Stimulated activated naive B cell treated with anti-CD40 and anti-IgM and Interleukin-4, amounts not matched to agents 10 μg/mL and 1 μg/mL and 100 μg/mL, for 72 hours (primary cell): ENCODE data around the gene PIK3R6.

Experiments
- ATAC-seq, 2 donors: fragments of 150-1000 bp; cut with Tn5 transposase; replicated peaks; 2 replicates each; pipeline ENCODE4 v1.10.0; 2021; ENCODE audit warnings: moderate library complexity in 1 of 2
- DNase-seq: peaks from one replicate; pipeline ENCODE4 v3.0.0; 2021
- H3K27ac Mint-ChIP-seq: one replicate; pipeline ENCODE4 v1.8.0; 2022; ENCODE audit warnings: mild to moderate bottlenecking, mixed read lengths
- H3K27me3 Mint-ChIP-seq, 2 donors: one replicate each; pipeline ENCODE4 v1.8.0; 2022; ENCODE audit warnings: mixed read lengths in 2 of 2
- H3K36me3 Mint-ChIP-seq, 2 donors: one replicate each; pipeline ENCODE4 v1.8.0; 2022; ENCODE audit warnings: mixed read lengths in 2 of 2, mild to moderate bottlenecking in 1 of 2
- H3K4me1 Mint-ChIP-seq, 2 donors: one replicate each; pipeline ENCODE4 v1.8.0; 2022; ENCODE audit warnings: mixed read lengths in 2 of 2, mild to moderate bottlenecking in 1 of 2
- H3K4me3 Mint-ChIP-seq, 2 donors: one replicate each; pipeline ENCODE4 v1.8.0; 2022; ENCODE audit warnings: mild to moderate bottlenecking in 2 of 2, mixed read lengths in 2 of 2, moderate library complexity in 1 of 2
- H3K9me3 Mint-ChIP-seq, 2 donors: one replicate each; pipeline ENCODE4 v1.8.0; 2022; ENCODE audit warnings: mixed read lengths in 2 of 2, mild to moderate bottlenecking in 1 of 2

PIK3R6 gene

DNA sequence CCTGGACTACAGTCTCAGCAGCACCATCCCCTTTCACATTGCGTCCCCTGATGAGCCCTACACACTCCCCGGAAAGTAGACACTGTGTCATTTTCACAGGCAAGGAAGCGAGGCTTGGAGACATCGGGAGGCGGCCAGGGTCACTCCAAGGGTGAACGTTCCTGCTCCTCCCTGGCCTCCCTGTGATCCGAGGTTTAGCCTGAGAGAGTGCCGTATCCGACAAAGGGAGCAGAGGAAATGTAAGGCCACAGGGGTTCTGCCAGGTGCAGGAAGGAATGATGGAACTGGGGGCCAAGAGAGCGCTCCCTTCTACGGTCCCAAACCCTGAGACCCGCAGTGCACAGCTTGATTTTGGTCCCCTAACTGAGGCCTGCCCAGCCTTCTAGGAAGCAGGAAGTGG lies 8.0 kb upstream of the PIK3R6 start:
- ATAC-seq = no peak
- Mint-ChIP-seq H3K4me1 (peaks cover 21 to 32% of the 10 kb centered on the region in 2 donors), H3K27me3 (peaks cover 0 to 5% of the 10 kb centered on the region in 2 donors), H3K36me3 (peaks cover 15 to 33% of the 10 kb centered on the region in 2 donors), H3K4me3 (no peak overlapping the region), H3K27ac (no peak overlapping the region), H3K9me3 (no peaks in the 10 kb centered on the region)
- DNase-seq = no peak

DNA sequence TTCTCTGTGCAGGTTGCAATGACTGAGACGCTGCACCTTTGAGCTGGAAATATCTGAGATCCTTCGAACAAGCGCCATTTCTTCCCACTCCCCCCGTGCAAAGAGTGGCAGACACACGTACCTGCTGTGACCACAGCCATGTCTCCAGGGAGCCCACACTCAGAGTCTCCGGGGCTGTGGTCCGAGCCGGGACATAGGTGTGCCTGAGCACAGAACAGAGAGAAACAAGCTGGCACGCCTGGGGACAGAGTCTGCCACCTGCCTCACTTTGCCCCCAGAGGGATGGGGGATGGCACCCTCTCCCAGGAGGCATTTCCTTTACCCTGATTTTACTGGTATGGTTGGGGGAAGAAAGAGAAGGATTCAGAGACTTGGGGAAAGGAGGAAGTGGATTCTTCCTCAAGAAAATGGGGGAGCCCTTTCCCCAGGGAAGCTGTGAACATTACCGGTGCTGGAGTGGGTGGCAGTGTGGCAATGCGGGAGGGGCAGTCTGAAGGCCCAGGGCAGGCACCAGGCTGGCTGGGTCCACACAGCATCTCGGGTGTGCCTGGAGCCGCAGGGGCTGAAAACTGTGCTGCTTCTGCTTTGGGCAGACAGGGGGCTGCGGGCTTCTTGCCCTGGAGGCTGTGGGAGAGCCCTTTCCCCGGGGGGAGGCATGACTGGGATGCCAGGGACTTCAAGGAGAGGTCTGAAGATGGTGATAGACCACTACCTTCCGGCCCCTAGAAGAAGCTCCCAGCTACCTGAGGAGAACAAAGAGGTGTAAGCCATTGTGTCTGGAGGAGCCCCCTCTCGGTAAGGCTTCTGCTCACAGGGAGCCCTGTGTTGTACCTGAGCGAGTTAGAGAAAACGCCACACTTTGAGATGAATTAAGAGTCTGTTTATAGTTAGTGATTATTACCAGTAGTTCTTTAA lies 6.6 kb upstream of the PIK3R6 start:
- no peaks in the 10 kb centered on the region for H3K9me3 Mint-ChIP-seq
- H3K27ac Mint-ChIP-seq = peak overlapping the region; percentile 86
- peaks cover 13 to 21% of the 10 kb centered on the region in 2 donors for H3K36me3 Mint-ChIP-seq
- DNase-seq (no peak), ATAC-seq (peak in 1 of 2 donors; percentile 51)
- H3K4me3 Mint-ChIP-seq = no peak overlapping the region
- peaks cover 19 to 24% of the 10 kb centered on the region in 2 donors for H3K4me1 Mint-ChIP-seq
- peaks cover 6 to 9% of the 10 kb centered on the region in 2 donors for H3K27me3 Mint-ChIP-seq

DNA sequence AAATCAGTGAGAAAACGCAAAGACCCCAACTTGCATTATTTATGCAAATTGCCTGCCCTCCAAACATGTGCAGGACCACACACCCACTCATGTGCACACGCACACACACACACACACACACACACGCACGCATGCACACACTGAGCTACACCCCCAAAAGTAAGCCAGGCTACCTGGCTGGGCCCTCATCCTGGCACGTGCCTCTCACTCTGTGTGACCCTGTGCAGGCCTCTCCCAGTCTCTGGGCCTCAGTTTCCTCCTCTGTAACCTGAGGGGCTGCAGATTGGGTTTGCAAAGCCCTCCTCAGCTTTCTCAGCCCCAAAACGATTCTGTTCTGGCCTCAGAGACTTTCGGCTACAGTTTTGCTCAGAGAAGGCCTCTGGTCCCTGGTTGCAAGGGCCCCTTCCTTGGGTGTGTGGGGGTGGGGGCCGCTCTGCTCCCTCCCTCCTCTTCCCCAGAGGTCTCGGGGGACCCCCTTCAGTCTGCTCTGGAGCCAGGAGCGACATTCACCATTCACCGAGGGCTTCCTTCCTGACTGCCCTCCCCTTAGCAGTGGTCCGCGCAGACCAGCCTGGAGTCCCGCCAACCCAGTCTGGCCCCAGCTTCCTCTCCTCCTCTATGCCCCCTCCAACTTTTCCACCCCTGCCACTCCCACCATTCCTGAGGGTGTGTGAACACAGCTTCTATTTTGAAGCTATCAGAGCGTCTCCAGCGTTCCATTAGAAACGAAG lies 5.4 kb upstream of the PIK3R6 start:
- H3K27ac Mint-ChIP-seq = no peak overlapping the region
- H3K36me3 Mint-ChIP-seq = peaks cover 6 to 10% of the 10 kb centered on the region in 2 donors
- peaks cover 27 to 32% of the 10 kb centered on the region in 2 donors for H3K4me1 Mint-ChIP-seq
- DNase-seq (no peak), ATAC-seq (no peak)
- no peaks in the 10 kb centered on the region for H3K9me3 Mint-ChIP-seq
- no peak overlapping the region for H3K4me3 Mint-ChIP-seq
- peaks cover 13 to 15% of the 10 kb centered on the region in 2 donors for H3K27me3 Mint-ChIP-seq

DNA sequence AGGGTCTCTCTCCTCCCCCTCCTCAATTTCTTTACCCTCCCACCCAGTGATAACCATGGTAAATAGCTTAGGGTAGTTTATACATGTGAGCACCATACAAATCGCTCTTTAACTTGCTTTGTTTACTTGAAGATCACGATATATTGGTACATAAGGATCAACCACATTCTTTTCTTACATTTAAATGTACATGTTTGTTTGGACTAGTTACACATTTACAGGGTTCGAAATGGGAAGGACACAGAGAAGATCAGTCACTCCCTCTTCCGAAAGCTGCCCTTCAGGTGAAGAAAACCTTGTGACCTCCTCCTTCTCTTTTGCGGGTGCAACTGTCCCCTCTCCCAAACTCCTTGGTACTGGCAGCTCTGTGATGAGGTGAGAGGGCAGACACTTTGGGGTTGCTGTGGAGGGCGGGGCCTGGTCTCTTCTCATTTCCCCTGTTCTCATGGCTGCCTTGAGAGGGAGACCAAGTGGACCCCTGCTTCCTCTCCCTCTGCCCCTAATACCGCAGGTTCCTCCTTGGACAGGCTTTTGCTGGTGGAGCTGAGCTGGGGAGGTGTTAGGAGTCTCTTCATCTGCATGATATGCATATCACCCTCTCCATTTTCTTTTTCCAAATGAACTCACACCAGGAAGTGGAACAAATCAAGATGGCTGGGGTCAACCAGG lies 4.7 kb upstream of the PIK3R6 start:
- H3K36me3 Mint-ChIP-seq = peaks cover 2 to 4% of the 10 kb centered on the region in 2 donors
- no peak overlapping the region for H3K4me3 Mint-ChIP-seq
- no peaks in the 10 kb centered on the region for H3K9me3 Mint-ChIP-seq
- peaks cover 20 to 22% of the 10 kb centered on the region in 2 donors for H3K27me3 Mint-ChIP-seq
- peaks cover 33 to 39% of the 10 kb centered on the region in 2 donors for H3K4me1 Mint-ChIP-seq
- no peak overlapping the region for H3K27ac Mint-ChIP-seq
- DNase-seq (no peak), ATAC-seq (no peak)

DNA sequence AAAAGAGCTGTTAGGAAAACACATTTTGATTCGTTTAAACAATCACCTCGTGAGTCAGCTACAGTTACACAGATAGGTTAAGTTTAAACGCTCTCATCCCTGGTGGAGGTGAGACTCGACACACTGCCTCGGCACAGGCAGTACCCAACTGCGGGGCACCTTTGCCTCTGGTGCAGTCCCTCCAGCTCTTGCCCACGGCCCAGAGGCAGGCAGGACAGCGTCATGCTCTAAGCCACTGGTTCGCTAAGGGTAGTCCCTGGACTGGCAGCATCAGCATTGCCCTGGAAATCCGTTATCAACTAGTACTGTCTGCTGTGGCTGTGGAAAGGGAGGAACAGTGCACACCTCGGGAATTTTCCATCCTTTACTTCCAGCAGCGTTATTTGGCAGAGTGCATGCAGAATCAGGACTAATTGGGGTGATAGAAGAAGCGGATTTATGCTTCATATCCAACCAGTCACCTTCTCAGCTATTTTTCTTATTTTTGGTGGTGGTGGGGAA lies 3.7 kb upstream of the PIK3R6 start:
- H3K4me1 Mint-ChIP-seq = peaks cover 36 to 47% of the 10 kb centered on the region in 2 donors
- H3K27ac Mint-ChIP-seq = no peak overlapping the region

DNA sequence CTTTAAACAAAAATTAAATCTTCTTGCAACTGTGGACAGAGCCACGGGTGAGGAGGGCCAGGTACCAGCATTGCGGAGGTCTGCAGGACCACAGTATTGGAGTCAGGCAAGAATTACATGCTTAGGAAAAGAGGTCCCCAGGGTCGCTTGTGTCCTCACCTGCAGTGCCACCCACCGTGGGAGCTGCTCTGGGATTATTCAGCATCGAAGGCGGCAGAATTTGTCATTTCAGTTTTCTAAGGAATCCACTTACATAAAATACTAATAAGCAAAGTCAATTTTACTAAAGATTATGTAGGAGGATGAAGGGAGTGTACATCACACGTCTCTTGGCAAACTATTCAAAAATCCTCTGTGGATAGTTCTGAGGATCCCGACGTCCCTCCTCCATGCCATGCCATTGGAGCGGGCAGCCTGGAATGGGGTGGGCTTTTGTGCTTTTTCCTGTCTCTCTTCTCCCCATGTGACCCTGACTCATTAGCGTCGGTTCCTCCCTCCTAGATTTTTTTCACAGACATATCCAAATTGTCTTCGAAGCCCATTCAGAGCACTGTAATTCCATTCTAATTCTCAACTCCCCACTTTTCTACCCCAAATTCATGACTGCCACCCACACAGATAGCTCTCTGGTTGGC lies 3.0 kb upstream of the PIK3R6 start:
- H3K9me3 Mint-ChIP-seq = no peaks in the 10 kb centered on the region
- no peak for DNase-seq
- H3K4me1 Mint-ChIP-seq = peaks cover 36 to 47% of the 10 kb centered on the region in 2 donors
- peaks cover 27 to 28% of the 10 kb centered on the region in 2 donors for H3K27me3 Mint-ChIP-seq
- peaks cover 0 to 3% of the 10 kb centered on the region in 2 donors for H3K36me3 Mint-ChIP-seq
- H3K4me3 Mint-ChIP-seq = no peak overlapping the region
- no peak for ATAC-seq
- H3K27ac Mint-ChIP-seq = no peak overlapping the region

More for the DNA sequence above, 3.7 kb upstream of the PIK3R6 start:
- Mint-ChIP-seq H3K36me3 (peaks cover 0 to 3% of the 10 kb centered on the region in 2 donors), H3K27me3 (peaks cover 27 to 28% of the 10 kb centered on the region in 2 donors), H3K9me3 (no peaks in the 10 kb centered on the region), H3K4me3 (no peak overlapping the region)
- DNase-seq (no peak), ATAC-seq (no peak)

DNA sequence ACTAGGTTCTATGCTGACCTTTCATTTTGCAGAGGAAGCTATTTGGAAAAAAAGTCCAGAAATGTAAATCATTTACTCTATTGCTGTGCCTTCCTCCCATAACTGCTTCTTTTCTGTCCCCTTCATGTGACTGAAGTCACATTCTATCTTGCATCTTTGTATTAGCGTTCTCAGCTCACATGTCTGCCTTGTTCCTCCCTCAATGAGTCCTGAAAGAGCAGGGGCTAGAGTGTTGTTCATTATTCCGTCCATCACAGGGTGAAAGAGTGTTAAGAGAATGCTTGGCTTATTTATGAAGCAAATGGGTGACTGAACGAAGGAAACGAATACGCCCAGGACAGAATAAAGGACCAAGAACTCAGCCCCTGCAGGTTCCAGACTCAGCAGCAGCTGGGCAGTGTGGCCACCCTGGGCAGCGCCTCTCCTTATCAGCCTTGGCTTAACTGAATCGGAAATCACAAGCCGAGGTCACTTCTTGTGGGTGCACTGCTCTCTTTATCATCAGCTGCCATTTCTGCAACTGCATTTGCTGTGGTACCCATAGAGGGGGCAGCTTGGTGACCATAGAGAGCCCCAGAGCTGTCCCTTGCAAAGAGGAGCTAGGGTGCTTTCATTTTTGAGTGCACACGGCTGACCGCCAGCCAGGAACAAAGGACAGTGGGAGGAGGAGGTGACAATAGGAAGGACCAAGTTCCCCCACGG lies 1.8 kb upstream of the PIK3R6 start:
- no peak for DNase-seq
- Mint-ChIP-seq H3K9me3 (no peaks in the 10 kb centered on the region), H3K27me3 (peaks cover 27 to 34% of the 10 kb centered on the region in 2 donors), H3K36me3 (peaks cover 0 to 3% of the 10 kb centered on the region in 2 donors), H3K27ac (no peak overlapping the region), H3K4me3 (no peak overlapping the region), H3K4me1 (peaks cover 37 to 47% of the 10 kb centered on the region in 2 donors)
- peak in 1 of 2 donors; percentile 15 for ATAC-seq

DNA sequence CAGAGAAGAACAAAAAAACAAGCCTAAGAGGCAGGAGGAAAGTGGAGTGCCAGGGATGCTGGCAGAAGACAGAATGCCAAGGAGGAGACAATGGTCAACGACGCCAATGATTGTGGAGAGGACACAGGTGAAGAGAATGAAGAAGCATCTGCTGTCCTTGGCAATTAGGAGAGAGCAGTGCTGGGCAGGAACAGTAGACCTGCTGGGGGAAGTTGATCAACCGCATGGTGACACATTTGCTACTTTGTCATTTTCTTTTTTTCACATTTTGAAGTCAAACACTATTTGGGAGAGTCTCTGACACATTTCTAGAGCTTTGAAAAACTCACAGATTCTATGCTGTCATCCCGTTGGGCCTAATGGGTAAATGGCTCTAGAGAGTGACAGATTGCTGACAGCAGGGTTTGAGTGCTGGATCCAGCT lies 1.1 kb upstream of the PIK3R6 start:
- peaks cover 32 to 40% of the 10 kb centered on the region in 2 donors for H3K4me1 Mint-ChIP-seq
- H3K27me3 Mint-ChIP-seq = peaks cover 27 to 29% of the 10 kb centered on the region in 2 donors
- ATAC-seq (peak; percentile 75 to 87), DNase-seq (no peak)
- peaks cover under 1 to 3% of the 10 kb centered on the region in 2 donors for H3K36me3 Mint-ChIP-seq
- H3K9me3 Mint-ChIP-seq = no peaks in the 10 kb centered on the region
- no peak overlapping the region for H3K27ac Mint-ChIP-seq
- H3K4me3 Mint-ChIP-seq = no peak overlapping the region

DNA sequence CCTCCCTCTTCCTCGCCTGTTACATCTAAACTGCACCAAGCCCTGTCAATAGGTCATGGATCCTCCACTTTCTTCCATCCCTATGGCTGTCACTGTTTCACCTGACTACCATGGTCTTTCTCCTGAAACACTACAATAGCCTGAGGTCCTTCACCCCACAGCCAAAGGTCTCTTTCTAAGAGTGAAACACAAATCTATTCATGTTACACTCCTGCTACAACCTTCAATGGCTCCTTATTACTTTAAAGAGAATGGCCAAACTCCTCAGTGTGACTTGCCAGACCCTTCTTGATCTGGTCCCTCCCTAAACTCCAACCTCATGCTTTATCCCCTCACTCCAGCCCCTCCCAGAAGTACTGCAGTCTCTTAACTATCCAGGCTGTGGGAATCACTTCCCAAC lies 618 bp upstream of the PIK3R6 start:
- H3K36me3 Mint-ChIP-seq = peaks cover 3% of the 10 kb centered on the region in 2 donors
- peak overlapping the region; percentile 77 for H3K27ac Mint-ChIP-seq
- H3K4me3 Mint-ChIP-seq = peak overlapping the region in 1 of 2 donors; percentile 5
- peaks cover 27 to 35% of the 10 kb centered on the region in 2 donors for H3K4me1 Mint-ChIP-seq
- ATAC-seq = no peak
- peaks cover 27 to 29% of the 10 kb centered on the region in 2 donors for H3K27me3 Mint-ChIP-seq
- no peak for DNase-seq
- no peaks in the 10 kb centered on the region for H3K9me3 Mint-ChIP-seq

DNA sequence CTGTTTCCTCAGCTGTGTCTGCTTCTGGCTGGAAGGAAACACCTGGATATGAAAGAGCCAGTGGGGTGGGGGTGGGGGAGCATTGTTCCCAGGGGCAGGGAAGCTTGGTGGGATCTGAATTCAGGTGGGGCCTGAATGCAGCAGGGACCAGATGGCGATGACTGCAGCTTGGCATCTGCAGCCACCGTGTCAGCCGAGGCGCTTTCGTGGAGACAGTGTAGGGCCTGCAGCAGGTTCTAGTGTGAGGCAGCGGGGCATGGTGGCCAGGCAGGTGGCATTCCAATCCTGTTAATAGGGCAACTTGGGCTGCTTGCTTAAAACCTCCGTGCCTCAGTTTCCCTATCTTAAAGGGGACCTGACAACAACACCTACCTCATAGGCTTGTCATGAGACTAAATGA lies 1.7 kb downstream of the PIK3R6 start:
- peaks cover 3% of the 10 kb centered on the region in 2 donors for H3K36me3 Mint-ChIP-seq
- H3K4me1 Mint-ChIP-seq = peaks cover 23 to 24% of the 10 kb centered on the region in 2 donors
- ATAC-seq (no peak), DNase-seq (no peak)
- H3K9me3 Mint-ChIP-seq = no peaks in the 10 kb centered on the region
- no peak overlapping the region for H3K4me3 Mint-ChIP-seq
- H3K27ac Mint-ChIP-seq = no peak overlapping the region
- H3K27me3 Mint-ChIP-seq = peaks cover 27 to 29% of the 10 kb centered on the region in 2 donors

DNA sequence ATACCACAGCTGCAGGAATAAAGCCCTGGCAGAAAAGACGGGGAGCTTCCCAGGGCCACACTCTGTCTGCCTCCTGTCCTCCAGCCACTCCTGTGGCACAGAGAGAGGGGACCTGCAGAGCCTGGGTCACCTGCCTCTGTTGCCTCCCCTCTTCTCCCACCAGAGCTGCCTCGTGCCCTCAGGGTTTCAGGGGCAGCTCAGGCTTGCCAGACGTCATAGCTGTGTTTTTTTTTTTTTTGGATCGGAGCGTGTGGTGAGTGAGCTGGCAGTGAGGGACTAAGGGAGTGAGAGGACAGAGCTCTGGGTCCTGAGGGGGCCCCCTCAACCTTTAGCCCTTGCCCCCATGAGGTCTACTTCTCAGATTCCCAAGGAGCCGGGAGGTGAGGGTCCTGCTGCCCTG lies 2.1 kb downstream of the PIK3R6 start:
- Mint-ChIP-seq H3K36me3 (peaks cover 3% of the 10 kb centered on the region in 2 donors), H3K9me3 (no peaks in the 10 kb centered on the region), H3K4me3 (no peak overlapping the region), H3K27me3 (peaks cover 27 to 29% of the 10 kb centered on the region in 2 donors), H3K27ac (no peak overlapping the region), H3K4me1 (peaks cover 23 to 24% of the 10 kb centered on the region in 2 donors)
- ATAC-seq (no peak), DNase-seq (no peak)

DNA sequence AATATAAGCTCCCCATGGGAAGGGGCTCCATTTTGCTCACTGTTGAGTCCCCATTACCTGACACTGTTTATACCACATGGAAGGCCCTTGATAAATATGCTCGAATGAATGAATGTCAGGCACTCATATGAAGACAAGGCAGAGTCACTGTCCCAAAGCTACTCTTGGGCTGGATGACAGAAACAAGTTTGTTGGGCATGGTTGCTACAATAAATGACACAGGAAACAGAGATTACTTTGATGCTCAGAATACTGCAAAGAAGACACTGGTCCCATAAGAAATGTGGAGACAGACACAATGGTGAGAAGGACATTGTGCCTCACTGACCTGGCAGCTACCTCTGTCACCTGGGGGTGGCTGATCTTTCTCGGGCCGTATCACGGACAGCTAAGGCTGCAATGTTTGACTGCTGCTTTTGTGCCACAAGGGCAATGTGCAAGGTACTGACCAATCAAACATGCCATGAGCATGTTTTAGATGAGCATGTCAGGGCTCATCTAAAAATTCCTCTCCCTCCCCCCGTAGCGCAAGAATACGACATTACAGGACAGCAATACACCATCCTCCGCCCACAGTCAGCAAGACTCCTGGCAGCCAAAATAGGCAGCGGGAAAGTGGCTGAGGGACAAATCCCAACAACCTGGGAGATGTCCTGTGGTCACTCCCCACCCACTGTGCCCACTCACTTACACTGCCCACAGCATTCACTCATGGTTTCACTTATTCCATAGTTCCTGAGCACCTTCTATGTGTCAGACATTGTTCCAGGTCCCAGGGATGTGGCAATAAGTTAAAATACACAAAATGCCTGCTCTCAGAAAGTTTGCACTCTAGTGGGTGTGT lies 5.0 kb downstream of the PIK3R6 start:
- Mint-ChIP-seq H3K27me3 (peaks cover 10 to 15% of the 10 kb centered on the region in 2 donors), H3K36me3 (peaks cover 3% of the 10 kb centered on the region in 2 donors), H3K4me3 (no peak overlapping the region), H3K27ac (no peak overlapping the region), H3K4me1 (peaks cover 30 to 36% of the 10 kb centered on the region in 2 donors), H3K9me3 (no peaks in the 10 kb centered on the region)
- ATAC-seq = no peak
- no peak for DNase-seq
